LNCAP (cell line): ENCODE results near the gene DLGAP3.

Experiments
- CTCF ChIP-seq: fragments of 450-650 bp; IDR thresholded peaks from 2 replicates; pipeline ENCODE4 v1.5.1; 2017; ENCODE audit warnings: mild to moderate bottlenecking

The DLGAP3 gene

GRCh38 chr1:34974626-34975025 is 45.2 kb upstream of the DLGAP3 start:
- TF ChIP-seq CTCF, result no peak

DNA sequence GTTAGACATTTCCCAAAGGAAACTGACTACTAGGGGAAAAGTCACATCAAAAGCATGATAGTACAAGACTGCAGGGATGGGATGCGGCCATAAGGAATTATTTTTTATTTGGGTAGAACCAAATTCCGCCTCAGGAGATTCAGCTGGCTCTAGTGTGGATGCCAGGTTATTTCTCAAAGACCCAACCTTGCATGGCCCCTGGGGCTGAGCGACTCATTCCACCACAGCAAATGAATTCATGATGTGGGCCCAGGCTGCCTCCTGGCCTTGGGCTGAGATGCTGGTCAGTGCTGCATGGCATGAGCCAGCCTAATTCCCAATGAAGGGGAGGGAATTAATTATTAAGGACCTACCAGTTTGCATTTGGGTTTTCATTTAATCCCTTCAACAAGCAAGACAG is 43.9 kb upstream of the DLGAP3 start:
- no peak for TF ChIP-seq CTCF

DNA sequence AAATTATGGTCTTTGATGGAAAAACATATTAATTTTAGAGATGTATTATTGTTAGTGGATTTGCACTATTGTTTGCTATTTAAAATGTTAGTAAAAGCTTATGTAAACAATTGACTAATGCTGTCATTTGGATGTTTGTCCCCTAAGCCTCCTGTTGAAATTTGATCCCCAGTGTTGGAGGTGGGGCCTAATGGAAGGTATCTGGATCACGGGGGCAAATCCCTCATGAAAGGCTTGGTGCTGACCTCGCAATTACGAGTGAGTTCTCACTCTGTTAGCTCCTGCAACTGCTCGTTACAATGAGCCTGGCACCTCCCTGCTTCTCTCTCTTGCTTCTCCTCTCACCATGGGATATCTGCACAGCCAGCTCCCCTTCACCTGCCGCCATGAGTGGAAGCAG is 41.4 kb upstream of the DLGAP3 start:
- no peak for TF ChIP-seq CTCF

- no peak for TF ChIP-seq CTCF
These were observed 40.8 kb upstream of the DLGAP3 start for GRCh38 chr1:34970220-34970735.

DNA sequence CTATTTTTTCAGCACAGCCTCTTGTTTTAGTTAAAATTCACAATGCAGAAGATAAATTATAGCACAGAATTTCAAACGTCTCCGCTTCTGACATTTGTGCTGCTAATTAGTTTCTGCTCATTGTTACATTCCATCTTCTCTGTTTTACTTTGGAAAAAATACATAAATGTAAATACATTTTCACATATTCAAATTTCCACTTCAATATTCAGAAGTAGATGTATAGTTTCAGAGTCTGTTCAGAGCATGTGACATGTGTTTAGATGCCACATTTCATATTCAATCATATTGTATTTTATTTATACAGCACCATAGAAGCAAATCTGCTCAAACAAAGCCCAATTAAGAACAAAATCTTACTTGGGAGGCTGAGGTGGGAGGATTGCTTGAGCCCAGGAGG is 36.1 kb upstream of the DLGAP3 start:
- no peak for TF ChIP-seq CTCF

GRCh38 chr1:34950428-34950827 is 21.0 kb upstream of the DLGAP3 start:
- no peak for TF ChIP-seq CTCF

DNA sequence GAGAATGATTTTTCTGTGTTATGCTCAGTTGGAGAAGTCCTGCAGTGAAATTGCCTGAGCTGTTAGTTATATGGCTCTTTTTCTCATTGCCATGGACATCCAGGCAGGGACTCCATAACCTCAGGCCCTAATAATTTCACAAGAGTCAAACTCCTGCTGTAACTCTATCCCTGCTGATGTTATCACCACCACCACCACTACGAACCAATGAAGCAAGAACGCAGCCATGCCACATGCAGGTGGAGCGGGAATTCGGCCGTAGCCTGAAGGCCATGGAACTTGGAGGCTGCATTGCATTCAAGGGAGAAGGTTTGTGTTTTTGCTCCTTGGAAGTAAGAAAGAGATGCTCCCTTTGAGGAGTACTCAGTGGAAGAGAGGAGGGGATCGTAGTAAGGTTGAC is 16.8 kb upstream of the DLGAP3 start:
- no peak for TF ChIP-seq CTCF

DNA sequence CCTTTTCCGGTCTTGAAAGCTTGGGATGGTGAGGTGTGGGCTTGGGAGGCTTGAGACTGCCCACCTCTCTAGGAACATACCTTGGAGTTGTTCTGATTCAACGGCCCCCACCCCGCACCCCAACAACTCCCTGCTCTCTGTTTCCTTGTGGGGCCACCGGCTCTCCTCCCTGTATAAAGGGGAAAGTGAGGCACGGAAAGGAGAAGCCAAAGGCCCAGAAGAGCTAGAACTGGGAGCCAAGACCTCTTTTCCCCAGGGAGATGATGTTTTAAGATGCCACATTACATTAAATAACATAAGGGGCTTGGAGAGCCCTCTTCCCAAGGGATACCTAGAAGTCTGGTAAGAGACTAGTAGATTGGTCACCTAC is 1.2 kb upstream of the DLGAP3 start:
- TF ChIP-seq CTCF, result no peak
